ENCODE results near the gene TMEM151B. TPM values are rescaled to one million over a fixed set of nuclear protein-coding genes. Genes with fewer than 3 reads are reported as not detected.

The TMEM151B gene
- total and polyA plus RNA-seq, 2 of the 13 experiments (the other 11 are each of a cell fraction or from before 2014, with no cell fraction given): not detected

GRCh38 chr6:44223319-44224028 is 46.8 kb upstream of the TMEM151B start, which contains the start of gene SLC29A1 (continued):
- peak; percentile 96 for TF ChIP-seq ZNF687 (CRISPR knock-in tag; IDR thresholded peaks at IDR 0.05)
- no peak for TF ChIP-seq ZNF33A (CRISPR knock-in tag; IDR thresholded peaks at IDR 0.05; ENCODE audit: borderline replicate concordance)
- TF ChIP-seq ZSCAN31 (CRISPR knock-in tag; IDR thresholded peaks at IDR 0.05; ENCODE audit: low read depth): peak; percentile 85
- no peak for TF ChIP-seq MTF2 (CRISPR knock-in tag; IDR thresholded peaks at IDR 0.05; ENCODE audit: borderline replicate concordance)
- TF ChIP-seq HNRNPUL1 (IDR thresholded peaks at IDR 0.05; ENCODE audit: low read depth, low read length): no peak
- no peak for TF ChIP-seq FOXM1 (CRISPR knock-in tag; IDR thresholded peaks at IDR 0.05)
- TF ChIP-seq CAMTA2 (CRISPR knock-in tag; IDR thresholded peaks at IDR 0.05; ENCODE audit: borderline replicate concordance): no peak
- no peak for TF ChIP-seq TCF12 (IDR thresholded peaks at IDR 0.05)
- no peak for TF ChIP-seq TCF12 (CRISPR knock-in tag; IDR thresholded peaks at IDR 0.05)
- no peak for TF ChIP-seq TP53 (CRISPR knock-in tag; conservative IDR thresholded peaks at IDR 0.05)
- no peak for TF ChIP-seq THYN1 (CRISPR knock-in tag; IDR thresholded peaks at IDR 0.05; ENCODE audit: borderline replicate concordance, low read depth)
- no peak for TF ChIP-seq TRIM22 (IDR thresholded peaks at IDR 0.05)
- TF ChIP-seq TFAP4 (IDR thresholded peaks at IDR 0.05; ENCODE audit: borderline replicate concordance, low read depth): peak; percentile 48; the same call in 1 of the 2 replicates
- no peak for TF ChIP-seq SOX6 (IDR thresholded peaks at IDR 0.05)
- TF ChIP-seq SOX6 (CRISPR knock-in tag; IDR thresholded peaks at IDR 0.05): 0 out of 2 replicates have a peak, but pooled peaks have one; percentile 28
- TF ChIP-seq ZBTB3 (CRISPR knock-in tag; IDR thresholded peaks at IDR 0.05; ENCODE audit: borderline replicate concordance, low read depth): no peak
- no peak; the same call in none of the 2 replicates for TF ChIP-seq ZNF234 (CRISPR knock-in tag; conservative IDR thresholded peaks at IDR 0.05)
- no peak for TF ChIP-seq NRL (CRISPR knock-in tag; IDR thresholded peaks at IDR 0.05; ENCODE audit: borderline replicate concordance)
- peak; percentile 80; the same call in 1 of the 2 replicates for TF ChIP-seq ZNF232 (CRISPR knock-in tag; IDR thresholded peaks at IDR 0.05; ENCODE audit: borderline replicate concordance)
- TF ChIP-seq ERF (CRISPR knock-in tag; IDR thresholded peaks at IDR 0.05): no peak; the same call in 1 of the 2 replicates
- TF ChIP-seq NFIB (CRISPR knock-in tag; IDR thresholded peaks at IDR 0.05; ENCODE audit: borderline replicate concordance): no peak
- TF ChIP-seq ZNF792 (CRISPR knock-in tag; IDR thresholded peaks at IDR 0.05): no peak
- peak; percentile 39 for TF ChIP-seq AGO2 (optimal IDR thresholded peaks at IDR 0.05; ENCODE audit: low read depth, low read length)

Measured in HepG2 (cell line).